NCI-H510A treated with DMSO at 0.1 percent for 48 hours (cell line): ENCODE data around the gene CLDN7.

ENCODE experiments used
- DNase-seq: peaks from one replicate; lab custom pipeline; 2025; lab: John Stamatoyannopoulos, UW

The CLDN7 gene

GRCh38 chr17:7219229-7219811, 43.0 kb downstream of the CLDN7 start:
- DNase-seq, result no peak

GRCh38 chr17:7218758-7219157, 43.5 kb downstream of the CLDN7 start:
- no peak for DNase-seq

GRCh38 chr17:7218166-7218565, 44.1 kb downstream of the CLDN7 start:
- DNase-seq, result no peak

- DNase-seq, result peak; percentile 56
Observed at GRCh38 chr17:7217113-7217987, 44.9 kb downstream of the CLDN7 start.

GRCh38 chr17:7216242-7217112, 45.8 kb downstream of the CLDN7 start:
- no peak for DNase-seq

GRCh38 chr17:7215652-7216180, 46.6 kb downstream of the CLDN7 start:
- DNase-seq, result no peak

- DNase-seq, result no peak
Observed at GRCh38 chr17:7215136-7215638, 47.1 kb downstream of the CLDN7 start.

GRCh38 chr17:7214300-7215135, 47.8 kb downstream of the CLDN7 start:
- DNase-seq, result peak; percentile 97

- DNase-seq, result peak; percentile 90
Observed at GRCh38 chr17:7213895-7214299, 48.4 kb downstream of the CLDN7 start.

GRCh38 chr17:7211491-7212273, 50.6 kb downstream of the CLDN7 start:
- DNase-seq, result no peak
